Hematopoietic multipotent progenitor cell treated with erythropoietin and hydrocortisone succinate and interleukin-3 and kit ligand, for 15 days (in vitro differentiated cells): ENCODE data around the gene CLDN6.

Experiments
- DNase-seq: peaks from one replicate; pipeline ENCODE4 v3.0.0-alpha.2; 2015; ENCODE audit warnings: low spot score

The CLDN6 gene

DNA sequence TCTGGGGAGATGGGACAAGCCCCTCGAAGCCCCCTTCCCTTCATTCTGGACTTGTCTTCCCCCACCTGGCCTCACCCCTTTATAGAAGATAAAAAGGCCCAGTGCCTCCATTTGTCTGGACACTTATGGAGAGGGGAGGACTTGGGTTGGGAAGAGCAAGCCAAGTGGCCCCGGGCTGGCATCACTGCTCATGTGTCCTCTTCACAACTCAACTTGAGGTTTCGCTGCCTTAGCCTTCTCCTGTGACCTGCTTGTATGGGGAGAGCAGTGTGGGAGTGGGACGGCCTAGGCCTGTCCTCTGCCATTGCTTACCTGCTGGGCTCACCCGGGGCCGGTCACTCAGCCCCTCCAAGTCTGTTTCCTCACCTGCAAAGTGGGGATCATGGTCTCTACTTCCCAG is 47.4 kb downstream of the CLDN6 start:
- DNase-seq = no peak

DNA sequence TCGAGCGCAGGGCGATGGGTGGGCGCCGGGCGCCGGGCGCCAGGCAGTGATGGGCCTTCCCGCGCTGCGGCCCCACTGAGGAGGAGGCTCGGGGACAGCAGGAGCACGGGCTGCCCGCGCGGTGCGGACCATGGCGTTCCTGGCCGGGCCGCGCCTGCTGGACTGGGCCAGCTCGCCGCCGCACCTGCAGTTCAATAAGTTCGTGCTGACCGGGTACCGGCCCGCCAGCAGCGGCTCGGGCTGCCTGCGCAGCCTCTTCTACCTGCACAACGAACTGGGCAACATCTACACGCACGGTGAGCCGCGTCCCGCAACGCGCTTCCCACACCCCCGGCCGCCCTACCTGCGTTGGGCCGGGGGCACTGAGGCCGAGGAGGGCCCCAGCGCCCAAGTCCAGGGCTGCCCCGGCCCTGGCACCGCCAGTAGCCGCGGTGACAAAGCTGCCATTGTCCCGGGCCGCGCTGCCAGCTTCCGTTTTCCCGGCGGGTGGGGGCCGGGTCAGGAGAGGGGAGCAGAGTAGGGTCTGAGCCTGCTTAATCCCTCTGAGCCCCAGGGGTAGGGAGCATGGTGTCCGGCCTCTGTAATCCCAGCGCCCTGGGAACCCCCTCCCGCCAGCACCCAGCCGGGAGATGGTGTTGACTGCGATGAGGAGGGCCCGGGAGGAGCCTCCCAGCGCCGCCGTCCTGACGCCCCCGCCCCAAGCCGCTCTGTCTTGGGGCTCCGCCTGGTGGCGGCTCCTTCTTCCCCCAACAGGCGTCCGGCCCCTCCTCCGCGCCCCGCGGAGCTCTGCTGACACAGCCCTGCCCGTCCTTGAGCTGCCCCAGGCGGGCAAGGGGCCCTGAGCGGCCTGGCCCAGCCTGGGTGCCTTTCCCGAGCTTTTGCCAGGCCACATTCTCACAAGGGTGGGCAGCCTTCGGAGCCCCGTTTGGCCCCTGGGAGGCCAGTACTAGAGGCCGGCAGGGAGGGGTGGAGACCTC is 48.1 kb downstream of the CLDN6 start:
- peak; percentile 67 for DNase-seq

DNA sequence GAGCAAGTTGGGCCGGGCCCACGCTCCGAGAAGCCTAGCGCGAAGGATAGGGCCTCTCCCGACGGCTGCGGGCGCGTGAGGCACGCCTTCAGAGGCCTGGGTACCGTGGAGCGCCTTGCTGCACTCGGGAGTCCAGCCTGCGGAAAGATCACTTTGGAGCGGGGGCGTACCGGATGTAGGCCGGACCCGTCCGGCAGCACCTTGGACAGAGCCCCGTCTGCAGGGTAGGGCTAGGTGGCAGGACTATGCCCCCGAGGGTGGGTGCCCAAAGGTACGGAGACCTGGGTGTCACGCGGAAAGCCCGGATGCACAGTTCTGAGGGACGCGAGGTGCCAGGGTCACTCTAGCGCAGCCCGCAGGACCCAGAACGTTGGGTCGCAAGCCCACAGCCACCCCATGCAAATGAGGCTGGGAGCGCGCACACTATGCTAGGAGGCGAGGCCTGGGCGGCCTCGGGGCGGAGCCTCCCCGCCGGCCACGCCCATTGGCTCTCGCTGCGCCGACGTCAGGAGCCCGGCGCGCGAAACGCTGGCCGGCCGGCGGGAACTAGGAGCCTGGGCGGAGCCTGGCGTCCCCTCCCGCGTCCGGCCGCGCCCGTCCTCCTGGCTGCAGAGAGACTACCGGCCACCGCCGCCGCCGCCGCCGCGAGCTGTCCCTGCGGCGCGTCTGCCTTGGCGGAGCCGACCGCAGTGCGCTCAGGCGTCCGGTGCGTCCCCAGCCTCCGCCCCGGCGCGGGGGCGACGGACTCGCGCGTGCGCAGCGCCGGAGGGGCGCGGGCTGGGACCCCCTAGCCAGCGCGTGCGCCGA is 49.0 kb downstream of the CLDN6 start, which contains the start of gene PAQR4:
Gene PAQR4 (plus strand): TSS at position 611 of the 807 bp plus-strand sequence. CDS start 327 bp downstream, outside the sequence.
- DNase-seq = peak; percentile 87

DNA sequence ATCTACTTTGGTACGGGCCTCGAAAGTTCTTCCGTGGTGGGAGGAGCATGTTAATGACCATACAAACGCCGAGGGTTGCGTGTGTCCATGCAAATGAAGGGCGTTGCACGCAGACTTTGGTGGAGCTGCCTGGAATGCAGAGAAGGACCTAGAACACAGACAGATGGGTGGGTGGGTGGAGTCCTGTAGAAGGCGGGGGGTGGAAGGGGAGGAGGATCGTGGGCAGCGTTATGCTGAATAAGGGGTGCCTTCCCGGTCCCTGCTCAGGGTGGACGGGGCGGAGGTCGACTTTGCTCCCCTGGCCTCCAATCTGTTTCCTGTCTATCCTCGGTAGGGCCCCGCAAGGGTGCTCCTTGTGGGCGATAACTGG is 49.6 kb downstream of the CLDN6 start:
- DNase-seq = peak; percentile 43

DNA sequence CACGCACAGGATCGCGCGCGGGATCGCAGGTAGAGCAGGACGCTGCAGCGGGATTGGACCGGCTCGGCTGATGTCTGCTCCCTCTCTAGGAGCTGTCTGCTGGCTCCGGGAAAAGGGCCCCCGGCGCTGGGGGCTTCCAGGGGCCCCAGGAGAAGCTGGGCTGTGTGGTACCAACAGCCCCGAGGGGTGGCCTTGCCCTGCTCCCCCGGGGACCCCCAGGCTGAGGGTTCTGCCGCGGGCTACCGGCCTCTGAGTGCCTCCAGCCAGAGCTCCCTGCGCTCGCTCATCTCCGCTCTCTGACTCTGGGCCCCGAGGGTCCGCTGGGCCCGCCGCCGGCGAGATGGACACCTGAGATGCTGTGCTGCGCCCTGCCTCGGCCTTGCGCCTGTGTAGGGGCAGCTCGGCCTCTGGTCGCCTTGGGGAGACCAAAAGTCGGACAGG is 50.2 kb downstream of the CLDN6 start:
- DNase-seq = no peak

DNA sequence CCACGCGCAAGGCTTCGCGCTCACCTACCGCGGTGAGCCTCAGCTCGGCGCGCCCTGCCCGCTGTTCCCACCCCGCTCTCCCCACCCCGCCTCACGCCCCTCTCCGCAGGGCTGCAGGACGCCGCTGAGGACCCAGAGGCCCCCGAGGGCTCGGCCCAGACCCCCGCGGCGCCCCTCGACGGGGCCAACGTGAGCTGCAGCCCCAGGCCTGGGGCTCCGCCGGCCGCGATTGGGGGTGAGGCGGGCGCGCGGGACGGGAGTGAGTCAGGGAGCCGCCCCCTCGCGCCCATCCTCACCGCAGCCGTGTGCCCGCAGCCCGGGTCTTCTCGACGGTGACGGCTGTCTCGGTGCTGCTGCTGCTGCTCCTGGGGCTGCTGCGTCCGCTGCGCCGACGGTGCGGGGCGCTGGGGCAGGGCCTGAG is 50.8 kb downstream of the CLDN6 start:
- no peak for DNase-seq

DNA sequence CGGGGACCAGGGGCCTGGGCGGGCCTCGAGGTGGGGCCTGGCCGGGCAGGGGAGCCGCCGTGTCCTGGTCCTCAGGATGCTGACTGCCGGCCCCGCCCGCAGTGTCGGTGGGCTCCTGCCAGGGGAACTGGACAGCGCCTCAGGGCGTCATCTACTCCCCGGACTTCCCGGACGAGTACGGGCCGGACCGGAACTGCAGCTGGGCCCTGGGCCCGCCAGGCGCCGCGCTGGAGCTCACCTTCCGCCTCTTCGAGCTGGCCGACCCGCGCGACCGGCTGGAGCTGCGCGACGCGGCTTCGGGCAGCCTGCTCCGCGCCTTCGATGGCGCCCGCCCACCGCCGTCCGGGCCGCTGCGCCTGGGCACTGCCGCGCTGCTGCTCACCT is 51.2 kb downstream of the CLDN6 start:
- DNase-seq = no peak

DNA sequence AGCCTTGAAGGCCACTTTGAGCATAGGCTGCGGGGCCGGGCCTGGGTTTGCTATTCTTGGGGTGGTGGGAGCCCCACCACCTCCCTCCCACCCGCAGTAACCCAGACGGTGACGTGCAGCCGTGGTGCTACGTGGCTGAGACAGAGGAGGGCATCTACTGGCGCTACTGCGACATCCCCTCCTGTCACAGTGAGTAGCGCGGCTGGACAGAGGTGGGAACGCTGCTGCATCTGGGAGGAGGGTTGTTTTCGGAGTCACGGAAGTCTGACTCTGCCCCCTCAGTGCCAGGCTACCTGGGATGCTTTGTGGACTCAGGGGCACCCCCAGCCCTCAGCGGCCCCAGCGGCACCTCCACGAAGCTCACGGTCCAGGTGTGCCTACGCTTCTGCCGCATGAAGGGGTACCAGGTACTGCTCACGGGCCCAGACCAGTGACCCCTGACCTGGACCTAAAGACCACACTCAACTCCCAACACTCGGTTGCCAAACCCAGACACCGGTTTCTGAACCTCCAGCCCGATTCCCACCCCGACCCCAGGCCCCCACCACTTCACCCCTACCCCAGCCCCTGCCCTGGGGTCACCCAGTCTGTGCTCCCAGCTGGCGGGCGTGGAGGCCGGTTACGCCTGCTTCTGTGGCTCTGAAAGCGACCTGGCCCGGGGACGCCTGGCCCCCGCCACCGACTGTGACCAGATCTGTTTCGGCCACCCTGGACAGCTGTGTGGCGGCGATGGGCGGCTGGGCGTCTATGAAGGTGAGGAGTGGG is 51.8 kb downstream of the CLDN6 start:
- no peak for DNase-seq
